Left colon (tissue), 2 donors: ENCODE data around the gene SPATA22. TPM values are rescaled to one million over a fixed set of nuclear protein-coding genes. Genes with fewer than 3 reads are reported as not detected.
"Not testable (repeated sequence)": the region's sequence is repeated elsewhere in the genome, so short reads cannot be mapped to it uniquely, and the experiment has no call there.

Experiments used
- ATAC-seq: fragments of 200-7000 bp; cut with Tn5 transposase; one replicate; pipeline ENCODE4 v1.9.1; 2020; ENCODE audit warnings: mild to moderate bottlenecking, moderate library complexity
- DNase-seq, 2 donors: peaks; one replicate each; pipeline ENCODE4 v3.0.0-alpha.2; 2020
- intact Hi-C, 2 donors: fragments of 100-400 bp; cut with DNase I in 1 of 2; cut with micrococcal nuclease in 1 of 2; formaldehyde crosslinking; loops; one replicate each; pipeline versions ENCODE4 v1.11.2 to v1.14.0; 2022; cut with DNase I, micrococcal nuclease
- total RNA-seq, 2 donors: library from RNA; stranded (reverse); fragmentation: NEBNext Ultra II Directional; extraction: Animal tissue kit (Norgen Biotek cat#: 25700); gene quantifications; one replicate each; pipeline ENCODE4 v1.2.1, GENCODE V29; 2021
- donor health status: DM: no; HTN: no; CAD: no.
- donor health status: DM: yes; HTN: yes; CAD: no.

SPATA22 gene
- total RNA-seq, 2 donors from 2014 or later, result not detected

GRCh38 chr17:3397801-3398200, 73.8 kb downstream of the SPATA22 start:
- intact Hi-C loops, DNase-seq, ATAC-seq: not testable (repeated sequence)

Other genes starting within 250 kb of the SPATA22 start
- not detected for gene OR3A1, start 173.5 kb downstream of the SPATA22 start, total RNA-seq
- not detected for gene OR3A2, start 85.5 kb downstream of the SPATA22 start, total RNA-seq
- gene OR1E1, start 73.4 kb downstream of the SPATA22 start, total RNA-seq, result not detected
- gene OR3A3, start 60.4 kb downstream of the SPATA22 start, total RNA-seq, result not detected
- not detected for gene OR1E2, start 38.0 kb downstream of the SPATA22 start, total RNA-seq
- gene ASPA, start 4.2 kb upstream of the SPATA22 start, total RNA-seq, result 1 to 10 TPM; 1.0 to 3.1 TPM
- gene TRPV3, start 86.0 kb upstream of the SPATA22 start, total RNA-seq, result 1 to 10 TPM in 1 of 2 donors, under 1 TPM in 1; 0.43 to 1.5 TPM
- 1 to 10 TPM; 6.3 to 8.6 TPM for gene TRPV1, start 137.6 kb upstream of the SPATA22 start, total RNA-seq
- gene SHPK, start 164.4 kb upstream of the SPATA22 start, total RNA-seq, result 10 to 100 TPM; 19.1 to 19.6 TPM
- 1 to 10 TPM; 7.7 to 8.0 TPM for gene CTNS, start 164.9 kb upstream of the SPATA22 start, total RNA-seq
- gene TAX1BP3, start 196.8 kb upstream of the SPATA22 start, total RNA-seq, result 100 to 1,000 TPM; 231 to 293 TPM
- 10 to 100 TPM; 29.7 to 36.0 TPM for gene EMC6, start 197.0 kb upstream of the SPATA22 start, total RNA-seq
- gene P2RX5, start 224.3 kb upstream of the SPATA22 start, total RNA-seq, result 1 to 10 TPM; 1.6 to 2.6 TPM